Measurements from ENCODE around the gene ZCCHC17.

GRCh38 chr1:31398246-31398645, 101.4 kb downstream of the ZCCHC17 start:
- TF ChIP-seq TEAD4 (CRISPR knock-in tag; IDR thresholded peaks at IDR 0.05) = no peak
- TF ChIP-seq CTCF (IDR thresholded peaks at IDR 0.05) = no peak
- TF ChIP-seq TEAD1 (CRISPR knock-in tag; IDR thresholded peaks at IDR 0.05) = no peak
- TF ChIP-seq CREM (CRISPR knock-in tag; IDR thresholded peaks at IDR 0.05) = no peak
- no peak for TF ChIP-seq HMGXB4 (CRISPR knock-in tag; IDR thresholded peaks at IDR 0.05)
- TF ChIP-seq USF2 (CRISPR knock-in tag; IDR thresholded peaks at IDR 0.05) = no peak
- TF ChIP-seq SMAD3 (CRISPR knock-in tag; IDR thresholded peaks at IDR 0.05; ENCODE audit: borderline replicate concordance) = no peak
- no peak for TF ChIP-seq MYBL2 (CRISPR knock-in tag; IDR thresholded peaks at IDR 0.05)
- TF ChIP-seq JUN (CRISPR knock-in tag; IDR thresholded peaks at IDR 0.05) = no peak
- no peak for TF ChIP-seq ATF3 (CRISPR knock-in tag; conservative IDR thresholded peaks at IDR 0.05)
- TF ChIP-seq ZNF138 (CRISPR knock-in tag; conservative IDR thresholded peaks at IDR 0.05) = no peak
- no peak for TF ChIP-seq MAX (CRISPR knock-in tag; IDR thresholded peaks at IDR 0.05)

Data from WTC11 (cell line).